Smooth muscle cell (in vitro differentiated cells): ENCODE data around the gene F9. TPM values are rescaled to one million over a fixed set of nuclear protein-coding genes. Genes with fewer than 3 reads are reported as not detected.

Source experiments
- DNase-seq: peaks from one replicate; lab custom pipeline; 2025; ENCODE audit not compliant: unreplicated experiment; lab: John Stamatoyannopoulos, UW
- H2AFZ ChIP-seq: fragments of 200-600 bp; sonication (generic); 2 replicates; pipeline ENCODE4 v1.6.0; 2016; ENCODE audit warnings: antibody characterized with exemption, low read depth, mild to moderate bottlenecking
- H3F3A ChIP-seq: fragments of 200-600 bp; sonication (generic); 2 replicates; pipeline ENCODE4 v1.6.0; 2017; ENCODE audit warnings: antibody characterized with exemption, low read depth
- H3K27ac ChIP-seq: fragments of 200-600 bp; sonication (generic); 2 replicates; pipeline ENCODE4 v1.5.1; 2016; ENCODE audit warnings: low read depth, mild to moderate bottlenecking
- H3K27me3 ChIP-seq: fragments of 200-600 bp; sonication (generic); 2 replicates; pipeline ENCODE4 v1.6.1; 2016; ENCODE audit warnings: low read depth, mild to moderate bottlenecking
- H3K36me3 ChIP-seq: fragments of 200-600 bp; sonication (generic); 2 replicates; pipeline ENCODE4 v1.5.1; 2016; ENCODE audit warnings: low read depth
- H3K4me1 ChIP-seq: fragments of 200-600 bp; sonication (generic); 2 replicates; pipeline ENCODE4 v1.5.1; 2016; ENCODE audit warnings: low read depth
- H3K4me2 ChIP-seq: fragments of 200-600 bp; sonication (generic); 2 replicates; pipeline ENCODE4 v1.6.0; 2016; ENCODE audit warnings: mild to moderate bottlenecking
- H3K4me3 ChIP-seq: fragments of 200-600 bp; sonication (generic); 2 replicates; pipeline ENCODE4 v1.5.1; 2016; ENCODE audit warnings: mild to moderate bottlenecking
- H3K79me2 ChIP-seq: fragments of 200-600 bp; sonication (generic); 2 replicates; pipeline ENCODE4 v1.6.0; 2016; ENCODE audit warnings: low read depth, mild to moderate bottlenecking
- H3K9ac ChIP-seq: fragments of 200-600 bp; sonication (generic); 2 replicates; pipeline ENCODE4 v1.6.0; 2016; ENCODE audit warnings: low read depth
- H3K9me3 ChIP-seq: fragments of 200-600 bp; sonication (generic); replicated peaks from 2 replicates; pipeline ENCODE4 v1.5.1; 2016; ENCODE audit warnings: low read depth
- H4K20me1 ChIP-seq: fragments of 200-600 bp; sonication (generic); 2 replicates; pipeline ENCODE4 v1.6.0; 2016; ENCODE audit warnings: low read depth
- WGBS: methylation state at CpG from one replicate; pipeline ENCODE4 v1.1.7; 2016; ENCODE audit warnings: low lambda C conversion rate; 5-methylcytosine and 5-hydroxymethylcytosine counted together
- polyA plus RNA-seq: library from polyadenylated mRNA; unstranded; fragments of >200 nt; fragmentation: Nextera tagmentation; extraction: Ambion mirVana; gene quantifications from 2 replicates; pipeline ENCODE4 v1.2.1, GENCODE V29; 2016
- total RNA-seq: library from RNA; depleted of rRNA; stranded (reverse); fragments of >200 nt; gene quantifications from 2 replicates; pipeline ENCODE4 v1.2.3, GENCODE V29; 2014
- TF ChIP-seq, protein P1 (sequence below): fragments of 200-600 bp; sonication (generic); IDR thresholded peaks from 2 replicates; pipeline ENCODE4 v1.5.1; 2017; ENCODE audit warnings: borderline replicate concordance, mild to moderate bottlenecking, antibody characterized with exemption; ENCODE audit not compliant: insufficient read depth, poor library complexity, severe bottlenecking

Gene F9
- not detected in 2 replicates for total RNA-seq
- polyA plus RNA-seq: not detected in 2 replicates

DNA sequence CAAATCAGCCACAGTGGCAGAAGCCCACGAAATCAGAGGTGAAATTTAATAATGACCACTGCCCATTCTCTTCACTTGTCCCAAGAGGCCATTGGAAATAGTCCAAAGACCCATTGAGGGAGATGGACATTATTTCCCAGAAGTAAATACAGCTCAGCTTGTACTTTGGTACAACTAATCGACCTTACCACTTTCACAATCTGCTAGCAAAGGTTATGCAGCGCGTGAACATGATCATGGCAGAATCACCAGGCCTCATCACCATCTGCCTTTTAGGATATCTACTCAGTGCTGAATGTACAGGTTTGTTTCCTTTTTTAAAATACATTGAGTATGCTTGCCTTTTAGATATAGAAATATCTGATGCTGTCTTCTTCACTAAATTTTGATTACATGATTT is at the start of gene F9:
Gene F9, plus strand, starts transcription at position 190 of the 400 bp plus-strand sequence. Its CDS starts 26 bp downstream, at position 216.
- TF ChIP-seq, protein P1, sequence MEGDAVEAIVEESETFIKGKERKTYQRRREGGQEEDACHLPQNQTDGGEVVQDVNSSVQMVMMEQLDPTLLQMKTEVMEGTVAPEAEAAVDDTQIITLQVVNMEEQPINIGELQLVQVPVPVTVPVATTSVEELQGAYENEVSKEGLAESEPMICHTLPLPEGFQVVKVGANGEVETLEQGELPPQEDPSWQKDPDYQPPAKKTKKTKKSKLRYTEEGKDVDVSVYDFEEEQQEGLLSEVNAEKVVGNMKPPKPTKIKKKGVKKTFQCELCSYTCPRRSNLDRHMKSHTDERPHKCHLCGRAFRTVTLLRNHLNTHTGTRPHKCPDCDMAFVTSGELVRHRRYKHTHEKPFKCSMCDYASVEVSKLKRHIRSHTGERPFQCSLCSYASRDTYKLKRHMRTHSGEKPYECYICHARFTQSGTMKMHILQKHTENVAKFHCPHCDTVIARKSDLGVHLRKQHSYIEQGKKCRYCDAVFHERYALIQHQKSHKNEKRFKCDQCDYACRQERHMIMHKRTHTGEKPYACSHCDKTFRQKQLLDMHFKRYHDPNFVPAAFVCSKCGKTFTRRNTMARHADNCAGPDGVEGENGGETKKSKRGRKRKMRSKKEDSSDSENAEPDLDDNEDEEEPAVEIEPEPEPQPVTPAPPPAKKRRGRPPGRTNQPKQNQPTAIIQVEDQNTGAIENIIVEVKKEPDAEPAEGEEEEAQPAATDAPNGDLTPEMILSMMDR: no peak
- H3K27ac ChIP-seq: no peak within 1 kb of the TSS
- H3K79me2 ChIP-seq: no peaks in the 10 kb centered on the region
- no peak within 1 kb of the TSS for H3K4me2 ChIP-seq
- no peak within 1 kb of the TSS for H3K4me3 ChIP-seq
- H3K36me3 ChIP-seq: no peaks in the 10 kb centered on the region
- no peaks in the 10 kb centered on the region for H3K27me3 ChIP-seq
- H3K9me3 ChIP-seq: no peaks in the 10 kb centered on the region
- H3K4me1 ChIP-seq: no peaks in the 10 kb centered on the region
- H2AFZ ChIP-seq: no peak within 1 kb of the TSS
- no peak for DNase-seq
- no peaks in the 10 kb centered on the region for H3F3A ChIP-seq
- no peak within 1 kb of the TSS for H3K9ac ChIP-seq
- H4K20me1 ChIP-seq: no peaks in the 10 kb centered on the region
- 70% methylated on average over 4 of the region's 4 CpGs for WGBS

DNA sequence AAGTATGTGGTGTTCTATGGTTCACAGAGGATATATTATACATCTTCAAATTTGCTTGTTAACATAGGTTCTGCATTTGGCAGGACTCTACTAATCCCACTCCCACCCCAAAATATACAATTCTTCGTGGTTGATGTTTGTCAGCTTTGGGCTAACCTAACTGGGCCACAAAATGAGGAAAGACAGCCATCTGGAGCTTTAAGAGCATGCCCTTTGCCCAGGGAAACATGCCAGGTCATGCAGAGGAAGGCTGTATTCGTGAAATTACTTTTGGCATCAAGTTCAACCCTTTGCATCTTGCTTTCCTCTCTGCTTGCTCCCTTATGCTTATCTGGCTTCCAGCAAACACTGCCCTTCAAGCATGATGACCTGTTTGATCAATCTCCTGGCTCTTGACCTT is 46.8 kb upstream of the F9 start:
- no peak overlapping the region for H2AFZ ChIP-seq
- no peaks in the 10 kb centered on the region for H3K36me3 ChIP-seq
- no peak overlapping the region for H3K27ac ChIP-seq
- H3K9ac ChIP-seq: no peak overlapping the region
- no peaks in the 10 kb centered on the region for H3K4me1 ChIP-seq
- DNase-seq: no peak
- TF ChIP-seq, protein P1: no peak
- no peak overlapping the region for H3K4me2 ChIP-seq
- H3F3A ChIP-seq: no peaks in the 10 kb centered on the region
- H3K27me3 ChIP-seq: no peaks in the 10 kb centered on the region
- H3K4me3 ChIP-seq: no peak overlapping the region
- H3K79me2 ChIP-seq: no peaks in the 10 kb centered on the region
- H3K9me3 ChIP-seq: no peaks in the 10 kb centered on the region
- H4K20me1 ChIP-seq: no peaks in the 10 kb centered on the region
- WGBS: 57% methylated on average over 2 of the region's 2 CpGs

DNA sequence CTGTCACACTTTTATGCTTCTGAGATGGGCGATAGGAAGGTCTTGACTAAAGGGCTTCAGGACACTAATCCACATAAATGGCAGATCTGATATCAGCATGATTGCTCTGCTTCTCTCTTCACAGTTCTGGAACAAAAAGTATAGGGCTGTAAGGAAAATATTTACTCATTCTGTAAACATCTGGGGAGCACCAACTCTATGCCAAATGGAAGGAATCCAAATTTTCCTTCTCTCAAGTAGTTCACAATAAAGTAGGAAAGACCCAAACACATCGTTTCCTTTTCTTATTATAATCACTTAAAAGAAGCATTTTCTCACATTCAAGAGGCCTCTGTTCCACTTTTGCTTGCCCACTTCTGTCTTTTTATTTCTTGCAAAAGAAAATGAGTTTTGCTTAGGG is 45.9 kb upstream of the F9 start:
- no peaks in the 10 kb centered on the region for H3K36me3 ChIP-seq
- no peak for DNase-seq
- no peaks in the 10 kb centered on the region for H4K20me1 ChIP-seq
- 58% methylated on average over 2 of the region's 2 CpGs for WGBS
- H3K79me2 ChIP-seq: no peaks in the 10 kb centered on the region
- no peaks in the 10 kb centered on the region for H3F3A ChIP-seq
- H3K4me1 ChIP-seq: no peaks in the 10 kb centered on the region
- no peak overlapping the region for H3K9ac ChIP-seq
- no peaks in the 10 kb centered on the region for H3K9me3 ChIP-seq
- H3K4me3 ChIP-seq: no peak overlapping the region
- no peaks in the 10 kb centered on the region for H3K27me3 ChIP-seq
- TF ChIP-seq, protein P1: no peak
- no peak overlapping the region for H2AFZ ChIP-seq
- no peak overlapping the region for H3K4me2 ChIP-seq
- H3K27ac ChIP-seq: no peak overlapping the region

DNA sequence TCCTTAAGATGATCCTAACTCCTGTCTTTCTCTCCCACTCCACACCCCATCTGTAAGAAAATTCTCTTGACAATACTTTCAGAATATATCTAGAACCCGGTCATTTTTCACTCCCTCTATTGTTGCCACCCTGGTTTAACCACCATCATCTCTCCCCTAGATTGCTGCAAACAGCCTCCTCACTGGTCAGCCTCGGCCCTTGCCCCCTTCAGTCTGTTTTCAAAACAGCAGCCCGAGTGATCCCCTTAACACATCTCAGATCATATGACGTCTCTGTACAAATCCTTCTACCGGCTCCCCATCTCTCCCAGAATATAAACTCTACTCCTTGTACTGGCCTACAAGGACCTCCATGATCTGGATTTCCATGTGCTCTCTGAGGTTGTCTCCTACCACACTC is 35.2 kb upstream of the F9 start:
- Histone ChIP-seq H3F3A (no peaks in the 10 kb centered on the region), H3K9me3 (no peaks in the 10 kb centered on the region), H3K36me3 (no peaks in the 10 kb centered on the region), H3K4me3 (no peak overlapping the region), H3K79me2 (no peaks in the 10 kb centered on the region), H4K20me1 (no peaks in the 10 kb centered on the region), H3K4me2 (no peak overlapping the region), H2AFZ (no peak overlapping the region), H3K4me1 (no peaks in the 10 kb centered on the region), H3K27me3 (no peaks in the 10 kb centered on the region), H3K9ac (no peak overlapping the region), H3K27ac (no peak overlapping the region)
- DNase-seq: no peak
- TF ChIP-seq, protein P1: no peak
- 80% methylated on average over 5 of the region's 5 CpGs for WGBS
